Lower leg skin (tissue), 4 donors: ENCODE measurements around the gene KCNH8. TPM values are rescaled to one million over a fixed set of nuclear protein-coding genes. Genes with fewer than 3 reads are reported as not detected.

Source experiments
- DNase-seq, 2 donors: peaks; one replicate each; pipeline ENCODE4 v3.0.0-alpha.2; 2019; ENCODE audit warnings: low spot score in 2 of 2
- H3K4me3 ChIP-seq: fragments of 200-600 bp; sonication (generic); 2 replicates; pipeline ENCODE4 v1.5.1; 2017; ENCODE audit warnings: mild to moderate bottlenecking, low read depth; ENCODE audit not compliant: poor library complexity, severe bottlenecking
- CTCF ChIP-seq, 3 donors: fragments of 450-650 bp; IDR thresholded peaks; one replicate each; pipeline ENCODE4 v1.5.1; 2016; ENCODE audit warnings: antibody characterized with exemption in 3 of 3, mild to moderate bottlenecking in 3 of 3, moderate library complexity in 2 of 3
- POLR2A ChIP-seq, 2 donors: fragments of 450-650 bp; IDR thresholded peaks; one replicate each; pipeline ENCODE4 v1.6.1; 2016 to 2017; ENCODE audit warnings: antibody characterized with exemption in 2 of 2, mild to moderate bottlenecking in 1 of 2, moderate library complexity in 1 of 2
- WGBS, 2 donors: methylation state at CpG; one replicate each; pipeline ENCODE4 v1.1.5; 2018; 5-methylcytosine and 5-hydroxymethylcytosine counted together
- intact Hi-C: fragments of 100-400 bp; cut with DNase I; formaldehyde crosslinking; loops from one replicate; pipeline ENCODE4 v1.15.0; 2023; ENCODE audit warnings: low total_unique reads
- total RNA-seq, 4 donors: library from RNA; depleted of rRNA; stranded (reverse); fragments of >200 nt; gene quantifications; one replicate each; pipeline ENCODE4 v1.1.0, GENCODE V29; 2016

KCNH8 gene
- total RNA-seq, 4 donors from 2014 or later = 0.34 to 1.2 (median 0.61) TPM

- TF ChIP-seq CTCF (IDR thresholded peaks at IDR 0.05) (no peak), POLR2A (IDR thresholded peaks at IDR 0.05) (no peak)
- H3K4me3 ChIP-seq = peak overlapping the region; percentile 41
- 0 to 2% methylated on average over 48 to 58 of the region's 60 CpGs for WGBS, 2 donors
- intact Hi-C loops = no loop called here
- peak; percentile 21 to 91 for DNase-seq
These were observed 1.3 kb upstream of the KCNH8 start for GRCh38 chr3:19146685-19147650.

GRCh38 chr3:19148768-19149091 is 420 bp downstream of the KCNH8 start:
- no peak overlapping the region for H3K4me3 ChIP-seq
- no peak for DNase-seq
- TF ChIP-seq POLR2A (IDR thresholded peaks at IDR 0.05) = no peak
- no peak for TF ChIP-seq CTCF (IDR thresholded peaks at IDR 0.05)
- intact Hi-C loops = no loop called here
- WGBS, 2 donors = 2 to 5% methylated on average over 12 of the region's 12 CpGs

- no peak for DNase-seq
- WGBS, 2 donors = 2 to 3% methylated on average over 6 of the region's 6 CpGs
- TF ChIP-seq POLR2A (IDR thresholded peaks at IDR 0.05) (no peak), CTCF (IDR thresholded peaks at IDR 0.05) (no peak)
- intact Hi-C loops = no loop called here
- no peak overlapping the region for H3K4me3 ChIP-seq
These were observed 1.1 kb downstream of the KCNH8 start for GRCh38 chr3:19149368-19149767.

- intact Hi-C loops = no loop called here
These were observed 2.9 kb downstream of the KCNH8 start for GRCh38 chr3:19151171-19151570.

GRCh38 chr3:19154693-19155250 is 6.5 kb downstream of the KCNH8 start:
- intact Hi-C loops = no loop called here
- no peak for DNase-seq
- TF ChIP-seq POLR2A (IDR thresholded peaks at IDR 0.05) (no peak), CTCF (IDR thresholded peaks at IDR 0.05) (no peak)
- 65 to 69% methylated on average over 3 of the region's 3 CpGs for WGBS, 2 donors
- no peak overlapping the region for H3K4me3 ChIP-seq

More at GRCh38 chr3:19151171-19151570, 2.9 kb downstream of the KCNH8 start:
- no peak overlapping the region for H3K4me3 ChIP-seq
- TF ChIP-seq CTCF (IDR thresholded peaks at IDR 0.05) = no peak
- no peak for TF ChIP-seq POLR2A (IDR thresholded peaks at IDR 0.05)
- WGBS, 2 donors = 89 to 93% methylated on average over 1 of the region's 1 CpG
- DNase-seq = no peak
